Smooth muscle cell (in vitro differentiated cells): Measurements from ENCODE around the gene ARHGAP31. TPM values are rescaled to one million over a fixed set of nuclear protein-coding genes. Genes with fewer than 3 reads are reported as not detected.

Experiments used
- DNase-seq: peaks from one replicate; lab custom pipeline; 2025; ENCODE audit not compliant: unreplicated experiment; lab: John Stamatoyannopoulos, UW
- H2AFZ ChIP-seq: fragments of 200-600 bp; sonication (generic); 2 replicates; pipeline ENCODE4 v1.6.0; 2016; ENCODE audit warnings: antibody characterized with exemption, low read depth, mild to moderate bottlenecking
- H3F3A ChIP-seq: fragments of 200-600 bp; sonication (generic); 2 replicates; pipeline ENCODE4 v1.6.0; 2017; ENCODE audit warnings: antibody characterized with exemption, low read depth
- H3K27ac ChIP-seq: fragments of 200-600 bp; sonication (generic); 2 replicates; pipeline ENCODE4 v1.5.1; 2016; ENCODE audit warnings: low read depth, mild to moderate bottlenecking
- H3K27me3 ChIP-seq: fragments of 200-600 bp; sonication (generic); 2 replicates; pipeline ENCODE4 v1.6.1; 2016; ENCODE audit warnings: low read depth, mild to moderate bottlenecking
- H3K36me3 ChIP-seq: fragments of 200-600 bp; sonication (generic); 2 replicates; pipeline ENCODE4 v1.5.1; 2016; ENCODE audit warnings: low read depth
- H3K4me1 ChIP-seq: fragments of 200-600 bp; sonication (generic); 2 replicates; pipeline ENCODE4 v1.5.1; 2016; ENCODE audit warnings: low read depth
- H3K4me2 ChIP-seq: fragments of 200-600 bp; sonication (generic); 2 replicates; pipeline ENCODE4 v1.6.0; 2016; ENCODE audit warnings: mild to moderate bottlenecking
- H3K4me3 ChIP-seq: fragments of 200-600 bp; sonication (generic); 2 replicates; pipeline ENCODE4 v1.5.1; 2016; ENCODE audit warnings: mild to moderate bottlenecking
- H3K79me2 ChIP-seq: fragments of 200-600 bp; sonication (generic); 2 replicates; pipeline ENCODE4 v1.6.0; 2016; ENCODE audit warnings: low read depth, mild to moderate bottlenecking
- H3K9ac ChIP-seq: fragments of 200-600 bp; sonication (generic); 2 replicates; pipeline ENCODE4 v1.6.0; 2016; ENCODE audit warnings: low read depth
- H3K9me3 ChIP-seq: fragments of 200-600 bp; sonication (generic); replicated peaks from 2 replicates; pipeline ENCODE4 v1.5.1; 2016; ENCODE audit warnings: low read depth
- H4K20me1 ChIP-seq: fragments of 200-600 bp; sonication (generic); 2 replicates; pipeline ENCODE4 v1.6.0; 2016; ENCODE audit warnings: low read depth
- CTCF ChIP-seq: fragments of 200-600 bp; sonication (generic); IDR thresholded peaks from 2 replicates; pipeline ENCODE4 v1.5.1; 2017; ENCODE audit warnings: borderline replicate concordance, mild to moderate bottlenecking, antibody characterized with exemption; ENCODE audit not compliant: insufficient read depth, poor library complexity, severe bottlenecking
- WGBS: methylation state at CpG from one replicate; pipeline ENCODE4 v1.1.7; 2016; ENCODE audit warnings: low lambda C conversion rate; 5-methylcytosine and 5-hydroxymethylcytosine counted together
- polyA plus RNA-seq: library from polyadenylated mRNA; unstranded; fragments of >200 nt; fragmentation: Nextera tagmentation; extraction: Ambion mirVana; gene quantifications from 2 replicates; pipeline ENCODE4 v1.2.1, GENCODE V29; 2016
- total RNA-seq: library from RNA; depleted of rRNA; stranded (reverse); fragments of >200 nt; gene quantifications from 2 replicates; pipeline ENCODE4 v1.2.3, GENCODE V29; 2014

ARHGAP31 gene
- total and polyA plus RNA-seq, 2 experiments from 2014 or later = 6.1 to 10.9 TPM

GRCh38 chr3:119294696-119295671 lies 801 bp downstream of the ARHGAP31 start:
- WGBS = under 1% methylated on average over 43 of the region's 43 CpGs
- H3K9ac ChIP-seq = peak overlapping the region; percentile 75
- no peak for DNase-seq
- peak overlapping the region; percentile 92 for H3K4me2 ChIP-seq
- H3K9me3 ChIP-seq = no peaks in the 10 kb centered on the region
- H4K20me1 ChIP-seq = no peaks in the 10 kb centered on the region
- H3K27me3 ChIP-seq = no peaks in the 10 kb centered on the region
- H3K4me3 ChIP-seq = peak overlapping the region; percentile 85
- peak overlapping the region; percentile 84 for H2AFZ ChIP-seq
- H3F3A ChIP-seq = peaks cover 4% of the 10 kb centered on the region
- peaks cover 43% of the 10 kb centered on the region for H3K79me2 ChIP-seq
- peak overlapping the region; percentile 80 for H3K27ac ChIP-seq
- TF ChIP-seq CTCF = no peak
- no peaks in the 10 kb centered on the region for H3K36me3 ChIP-seq
- H3K4me1 ChIP-seq = peaks cover 20% of the 10 kb centered on the region

- no peaks in the 10 kb centered on the region for H3K27me3 ChIP-seq
- H3K4me2 ChIP-seq = peak overlapping the region; percentile 92
- H3K79me2 ChIP-seq = peaks cover 49% of the 10 kb centered on the region
- no peaks in the 10 kb centered on the region for H4K20me1 ChIP-seq
- DNase-seq = no peak
- no peaks in the 10 kb centered on the region for H3K36me3 ChIP-seq
- TF ChIP-seq CTCF = no peak
- H3K27ac ChIP-seq = peak overlapping the region; percentile 80
- peaks cover 4% of the 10 kb centered on the region for H3F3A ChIP-seq
- no peaks in the 10 kb centered on the region for H3K9me3 ChIP-seq
- H3K9ac ChIP-seq = peak overlapping the region; percentile 47
- no peak overlapping the region for H2AFZ ChIP-seq
- H3K4me1 ChIP-seq = peaks cover 20% of the 10 kb centered on the region
- WGBS = 41% methylated on average over 8 of the region's 8 CpGs
- peak overlapping the region; percentile 85 for H3K4me3 ChIP-seq
Measured at GRCh38 chr3:119295816-119296726, 1.9 kb downstream of the ARHGAP31 start.

- WGBS = 70% methylated on average over 4 of the region's 4 CpGs
- Histone ChIP-seq H3K4me2 (peak overlapping the region; percentile 92), H4K20me1 (no peaks in the 10 kb centered on the region), H3K79me2 (peaks cover 50% of the 10 kb centered on the region), H3K4me3 (peak overlapping the region; percentile 85), H3K4me1 (peaks cover 20% of the 10 kb centered on the region), H3K36me3 (no peaks in the 10 kb centered on the region), H2AFZ (no peak overlapping the region), H3K27ac (peak overlapping the region; percentile 80), H3K9ac (peak overlapping the region; percentile 47), H3K9me3 (no peaks in the 10 kb centered on the region), H3K27me3 (no peaks in the 10 kb centered on the region), H3F3A (peaks cover 4% of the 10 kb centered on the region)
- no peak for TF ChIP-seq CTCF
- DNase-seq = no peak
Measured at GRCh38 chr3:119296727-119297122, 2.5 kb downstream of the ARHGAP31 start.
